Stimulated activated CD4-positive, alpha-beta T cell treated with anti-CD3 and anti-CD28 coated beads, Interleukin-4, amount 100 ng/mL, for 1 hour (primary cell): ENCODE data around the gene RARB.

Experiments used
- DNase-seq: peaks from one replicate; pipeline ENCODE4 v3.0.0-alpha.2; 2020

The RARB gene

DNA sequence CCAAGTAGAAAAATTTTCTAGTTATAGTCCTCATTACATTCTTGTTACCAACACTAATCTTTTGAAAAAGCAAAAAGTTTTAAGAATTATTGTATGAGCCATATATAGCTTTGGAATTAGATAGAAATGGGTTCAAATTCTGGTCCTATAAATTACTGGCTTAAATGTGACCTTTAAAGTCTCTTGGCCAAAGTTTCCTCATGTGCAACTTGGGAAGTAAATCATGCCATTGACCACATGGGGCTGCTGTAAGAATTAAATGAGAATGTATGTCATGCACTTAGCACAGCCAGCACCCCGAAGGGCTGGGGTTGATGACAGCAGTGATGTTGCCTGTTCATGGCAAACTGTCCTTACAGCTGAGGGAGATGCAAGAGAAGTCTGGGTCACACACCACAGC is 128.4 kb downstream of the RARB start:
- no peak for DNase-seq

DNA sequence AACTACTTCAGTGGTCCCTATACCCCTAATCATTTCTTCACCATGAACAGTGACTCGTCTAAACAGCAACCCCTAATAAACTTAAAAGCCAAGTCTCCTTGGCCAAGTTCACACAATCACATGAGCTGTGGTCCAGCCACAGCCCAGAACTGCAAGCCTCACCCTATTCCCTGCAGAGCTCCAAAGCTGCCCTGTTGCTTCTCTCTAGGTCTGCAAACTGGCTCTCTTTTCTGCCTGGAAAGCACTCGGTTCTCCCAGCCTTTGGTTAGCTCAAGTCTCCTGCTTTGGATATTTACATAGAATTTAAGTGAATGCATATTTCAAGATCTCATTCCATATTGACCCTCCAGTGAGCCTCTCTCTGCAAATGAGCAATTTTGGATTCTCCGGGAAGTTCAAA is 129.6 kb downstream of the RARB start:
- DNase-seq: no peak

GRCh38 chr3:25558121-25558520 is 130.1 kb downstream of the RARB start:
- DNase-seq: no peak

DNA sequence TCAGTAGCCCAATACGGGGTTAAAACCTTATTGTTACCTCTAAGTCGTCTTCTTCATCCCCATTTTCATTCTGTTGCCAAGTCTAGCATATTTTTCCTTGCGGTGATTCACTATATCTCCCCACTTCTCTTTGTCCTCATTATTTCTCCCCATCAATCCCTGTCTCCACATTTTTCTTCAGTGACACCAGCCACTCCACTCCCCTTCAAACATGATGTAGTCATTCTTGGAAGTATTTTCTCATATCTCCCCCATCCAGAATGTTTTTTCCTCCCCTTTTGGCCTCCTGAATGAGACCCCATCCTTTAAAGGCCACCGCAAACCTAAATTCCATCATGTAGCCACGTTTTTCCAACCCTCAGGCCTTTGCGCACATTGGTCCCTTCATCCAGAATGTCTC is 130.7 kb downstream of the RARB start:
- DNase-seq: no peak

DNA sequence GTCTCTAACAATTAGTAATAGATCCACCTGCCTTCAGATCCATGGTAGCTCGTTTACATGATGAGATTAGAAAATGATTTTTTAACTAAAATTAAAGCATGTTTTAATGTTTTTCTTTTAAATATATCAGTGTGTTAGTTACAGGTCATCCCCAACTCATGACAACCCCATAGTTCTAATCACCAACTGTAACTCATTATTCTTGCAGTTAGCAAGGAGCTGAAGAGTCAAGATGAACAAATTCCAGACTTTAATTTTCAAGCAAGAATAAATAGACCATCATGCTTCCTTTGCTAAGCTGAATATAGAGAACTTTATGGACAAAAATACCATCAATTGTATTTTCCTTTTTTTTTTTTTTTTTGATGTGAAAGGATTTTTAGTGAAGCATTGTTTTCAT is 135.5 kb downstream of the RARB start:
- DNase-seq: no peak

- DNase-seq: no peak
Measured at GRCh38 chr3:25564075-25564474, 136.0 kb downstream of the RARB start.

- no peak for DNase-seq
Measured at GRCh38 chr3:25565807-25566206, 137.7 kb downstream of the RARB start.

DNA sequence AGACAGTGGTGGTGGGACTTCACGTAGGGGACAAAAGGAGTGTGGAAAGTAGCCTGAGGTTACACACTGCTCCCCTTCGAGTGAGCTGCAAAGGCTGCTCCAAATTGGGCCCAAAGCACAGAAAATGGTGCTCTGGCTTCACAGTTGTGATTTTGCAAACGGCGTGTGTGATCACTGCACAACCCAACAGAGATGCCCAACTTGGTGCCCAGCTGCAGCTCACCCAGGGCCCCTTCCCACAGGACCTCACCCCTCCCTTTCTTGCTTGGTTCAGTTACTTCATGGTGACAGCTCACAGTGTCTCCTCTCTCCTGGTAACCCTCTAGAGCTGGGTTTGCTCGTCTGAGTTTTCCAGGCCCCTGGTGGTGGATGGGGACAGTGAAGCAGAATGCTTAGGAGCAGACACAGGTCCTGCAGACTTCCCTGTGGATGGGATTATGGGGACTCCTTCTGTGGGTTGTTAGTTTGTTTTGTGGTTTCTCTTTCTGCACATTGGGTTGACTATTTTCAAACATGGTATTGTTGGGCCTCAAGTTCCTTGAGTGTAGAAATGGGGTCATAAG is 138.4 kb downstream of the RARB start:
- no peak for DNase-seq

- no peak for DNase-seq
Measured at GRCh38 chr3:25567388-25567787, 139.3 kb downstream of the RARB start.

DNA sequence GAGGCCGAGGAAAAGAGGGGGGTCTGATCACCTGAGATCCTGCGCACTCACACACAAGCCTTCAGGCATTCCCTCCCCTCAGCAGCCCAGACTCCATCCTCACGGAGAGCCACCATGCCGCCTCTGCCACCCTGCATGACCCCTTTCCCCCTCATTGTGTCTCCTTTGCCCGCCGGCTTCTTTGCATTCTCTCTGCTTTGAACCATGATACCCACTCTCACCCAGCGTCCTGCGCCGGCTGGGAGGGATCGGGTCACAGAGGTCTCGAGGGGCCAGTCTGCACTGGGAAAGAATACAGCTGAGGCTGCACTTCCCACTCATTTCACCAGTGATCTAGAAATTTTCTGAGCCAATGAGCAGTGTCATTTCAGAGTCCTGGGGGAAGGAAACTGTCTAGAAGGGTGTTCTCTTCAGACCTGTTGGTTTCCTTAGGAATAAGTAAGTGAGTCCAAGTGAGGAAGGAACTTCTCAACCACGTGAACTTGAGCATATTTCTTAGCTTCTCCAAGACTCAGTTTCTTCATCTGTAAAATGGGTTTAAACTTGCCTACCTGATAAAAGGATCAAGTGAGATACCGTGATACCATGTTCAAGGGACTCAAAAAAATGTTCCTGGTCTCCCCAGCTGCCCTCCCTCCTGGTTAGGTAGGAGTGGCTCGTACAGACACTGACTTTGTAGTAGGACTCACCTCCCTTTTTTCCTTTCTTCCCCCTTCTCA is 139.9 kb downstream of the RARB start:
- DNase-seq: no peak

DNA sequence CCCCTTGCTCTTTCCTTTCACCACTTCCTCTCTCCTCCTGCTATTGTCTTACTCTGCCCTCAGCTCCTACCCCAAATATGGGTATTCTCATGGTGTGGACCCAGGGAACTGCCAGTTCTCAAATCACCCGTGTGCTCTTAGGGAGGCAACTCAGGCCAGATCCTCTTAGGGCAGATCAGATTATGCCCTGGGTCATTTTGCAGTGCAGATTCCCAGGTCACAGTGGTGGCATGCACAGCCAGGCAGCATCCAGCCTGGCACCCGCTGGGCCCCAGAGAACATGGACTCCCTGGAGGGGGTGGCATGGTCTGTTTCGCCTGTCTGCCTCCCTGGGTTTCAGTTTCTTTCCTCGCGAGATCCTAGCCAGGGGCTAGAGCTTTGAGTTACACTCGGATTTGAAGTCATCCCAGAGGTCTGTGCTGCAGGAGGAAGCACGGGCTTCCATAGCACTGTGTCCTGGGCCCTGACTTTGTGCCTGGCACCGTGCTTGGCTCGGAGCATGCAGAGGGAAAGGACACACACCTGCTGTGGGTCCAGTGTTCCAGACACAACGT is 140.5 kb downstream of the RARB start:
- no peak for DNase-seq

DNA sequence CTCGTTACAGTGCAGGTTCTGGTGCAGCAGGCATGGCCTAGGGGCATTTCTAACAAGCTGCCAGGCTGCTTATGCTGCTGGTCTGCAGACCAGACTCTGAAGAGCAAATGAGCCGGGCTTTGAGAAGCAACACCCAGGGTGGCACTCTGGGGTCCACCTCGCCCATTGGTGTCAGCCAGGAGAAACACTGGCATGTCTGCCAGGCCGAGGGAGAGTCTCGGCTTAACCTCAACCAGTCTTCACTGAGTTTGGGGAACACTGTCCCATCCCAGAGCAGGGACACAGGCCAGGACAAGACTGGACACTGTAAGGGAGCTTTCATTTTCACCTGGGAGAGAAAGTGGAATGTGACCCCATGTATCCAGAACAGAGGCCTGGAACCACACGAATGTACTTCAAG is 143.2 kb downstream of the RARB start:
- no peak for DNase-seq

GRCh38 chr3:25572336-25572735 is 144.3 kb downstream of the RARB start:
- DNase-seq: no peak

DNA sequence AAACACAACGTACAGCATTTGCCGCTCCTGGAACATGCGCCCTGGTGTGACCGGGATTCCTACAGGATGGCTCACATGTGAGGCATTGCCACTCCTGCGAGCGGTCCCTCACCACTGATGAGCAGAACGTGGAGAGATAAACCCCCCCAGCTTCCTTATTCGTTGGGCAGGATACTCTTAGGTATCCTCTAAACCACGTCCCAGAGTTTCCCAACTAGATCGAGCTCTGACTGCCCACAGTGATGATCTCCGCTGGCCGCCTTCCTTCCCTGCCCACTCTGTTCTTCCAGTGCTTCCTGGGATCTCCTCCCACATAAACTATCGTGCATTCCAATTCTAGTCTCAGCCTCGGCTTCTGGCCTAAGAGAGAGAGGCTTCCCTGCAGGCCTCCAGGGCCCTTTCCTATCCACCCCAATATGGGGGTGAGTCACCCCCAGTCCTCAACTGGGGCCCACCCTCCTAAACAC is 144.9 kb downstream of the RARB start:
- DNase-seq: no peak

DNA sequence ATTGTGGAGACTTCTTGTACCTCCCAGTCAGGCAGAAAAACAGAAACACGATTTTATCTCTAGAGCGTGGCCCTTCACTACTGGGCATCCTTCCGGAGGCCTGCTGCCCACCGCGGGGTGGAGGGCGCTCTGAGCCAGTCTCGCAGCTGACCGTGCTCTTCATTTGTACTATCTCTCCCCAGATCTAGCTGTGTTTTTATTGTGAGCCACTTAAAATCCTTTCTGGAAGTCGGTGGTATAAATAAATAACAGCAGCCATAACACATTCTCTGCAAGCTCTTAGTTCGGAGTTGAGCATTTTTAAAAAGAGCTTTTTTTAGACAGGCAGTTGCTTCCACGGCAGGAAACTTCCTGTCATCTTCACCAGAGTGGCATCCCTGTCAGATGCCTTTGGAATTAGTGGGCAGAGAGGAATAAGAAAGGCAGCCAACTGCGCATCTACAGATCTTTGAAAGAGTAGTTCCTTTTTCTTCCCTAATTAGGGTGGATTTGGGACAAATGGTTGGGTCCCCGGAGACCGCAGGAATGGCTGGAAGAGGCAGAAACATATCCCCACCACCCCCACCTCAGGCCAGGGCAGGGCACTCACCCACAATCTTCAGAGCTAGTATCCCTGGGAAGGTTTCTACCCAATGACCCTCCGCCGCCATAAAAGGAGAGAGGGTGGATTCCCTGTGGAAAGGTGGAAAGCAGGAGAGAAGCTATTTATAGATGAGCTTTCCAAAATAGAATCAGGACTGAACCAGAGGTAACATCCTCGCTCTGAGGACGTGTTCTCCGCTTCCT is 145.5 kb downstream of the RARB start:
- DNase-seq: no peak

DNA sequence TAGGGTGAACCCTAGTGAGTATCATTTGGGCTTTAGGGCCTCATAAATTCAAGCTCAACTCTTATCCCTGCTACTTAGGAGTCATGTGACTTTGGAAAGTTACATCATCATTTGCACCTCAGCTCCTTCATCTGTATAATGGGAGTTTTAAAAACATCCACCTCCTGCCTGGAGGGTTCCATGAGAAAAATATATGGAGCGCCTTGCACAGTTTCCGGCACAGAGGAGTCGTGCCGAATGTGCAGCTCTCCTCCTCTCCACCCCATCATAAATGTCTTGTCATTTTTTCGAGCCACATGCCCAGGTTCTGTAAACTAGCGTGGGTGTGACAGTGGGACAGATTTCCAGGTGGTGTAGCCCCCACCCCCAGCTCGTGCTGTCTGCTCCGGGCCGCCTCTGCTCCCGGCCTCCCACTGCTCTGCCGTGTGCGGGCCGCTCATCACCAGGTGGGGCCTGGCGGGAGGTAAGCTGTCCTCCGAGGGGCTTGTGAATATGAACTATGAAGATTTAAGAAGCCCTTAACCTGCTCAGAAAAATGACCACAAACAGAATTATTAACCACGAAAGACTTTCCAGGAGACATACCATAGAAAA is 146.2 kb downstream of the RARB start:
- no peak for DNase-seq

DNA sequence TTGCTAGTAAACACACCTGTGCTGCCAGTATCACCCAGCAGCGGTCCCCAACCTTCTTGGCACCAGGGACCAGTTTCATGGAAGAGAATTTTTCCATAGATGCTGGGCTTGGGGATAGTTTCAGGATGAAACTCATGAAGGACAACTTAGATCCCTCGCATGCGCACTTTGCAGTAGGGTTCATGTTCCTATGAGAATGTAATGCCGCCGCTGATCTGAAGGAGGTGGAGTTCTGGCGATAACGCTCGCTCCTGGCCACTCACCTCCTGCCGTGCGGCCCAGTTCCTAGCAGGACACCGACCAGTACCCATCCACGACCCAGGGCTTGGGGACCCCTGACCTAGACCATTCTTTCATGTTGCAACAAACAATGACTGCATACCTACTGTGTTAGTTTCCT is 146.9 kb downstream of the RARB start:
- DNase-seq: no peak

GRCh38 chr3:25576146-25576545 is 148.1 kb downstream of the RARB start:
- DNase-seq: no peak

- no peak for DNase-seq
Measured at GRCh38 chr3:25576831-25577454, 148.9 kb downstream of the RARB start.

GRCh38 chr3:25578059-25578458 is 150.0 kb downstream of the RARB start:
- DNase-seq: no peak

DNA sequence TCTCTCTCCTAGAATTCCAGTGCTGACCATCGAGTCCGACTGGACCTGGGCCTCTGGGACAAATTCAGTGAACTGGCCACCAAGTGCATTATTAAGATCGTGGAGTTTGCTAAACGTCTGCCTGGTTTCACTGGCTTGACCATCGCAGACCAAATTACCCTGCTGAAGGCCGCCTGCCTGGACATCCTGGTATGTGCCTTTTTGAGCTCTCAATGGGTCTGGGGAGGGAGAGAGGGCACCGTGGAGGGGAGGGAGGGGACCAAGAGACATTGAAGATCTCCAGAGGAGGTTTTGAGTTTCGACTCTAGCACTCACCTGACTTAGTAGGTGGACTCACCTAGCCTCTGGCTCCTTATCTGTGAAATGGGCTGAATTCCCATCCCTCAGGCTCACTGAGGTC is 152.5 kb downstream of the RARB start:
- no peak for DNase-seq

- DNase-seq: no peak
Measured at GRCh38 chr3:25581335-25581734, 153.3 kb downstream of the RARB start.

DNA sequence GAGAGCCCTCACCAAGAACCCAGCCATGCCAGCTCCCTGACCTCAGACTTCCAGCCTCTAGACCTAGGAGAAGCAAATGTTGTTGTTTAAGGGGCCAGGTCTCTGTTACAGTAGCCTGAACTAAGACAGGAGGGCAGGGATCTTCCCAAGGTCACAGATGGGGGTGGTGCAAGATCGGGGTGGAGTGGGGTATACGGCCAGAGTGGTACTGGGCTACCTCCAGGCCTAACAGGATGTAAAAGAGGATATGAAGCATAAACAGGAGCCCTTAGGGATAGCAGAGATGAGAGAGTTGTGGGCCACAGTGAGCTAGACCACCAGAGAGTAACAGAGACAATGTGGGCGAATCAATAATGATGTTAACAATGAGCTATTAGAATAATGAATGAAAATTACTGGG is 153.8 kb downstream of the RARB start:
- no peak for DNase-seq
